ENCODE measurements around the gene DAGLA. TPM values are rescaled to one million over a fixed set of nuclear protein-coding genes. Genes with fewer than 3 reads are reported as not detected.

Gene DAGLA
- total and polyA plus RNA-seq, 2 of the 13 experiments (the other 11 are each of a cell fraction or from before 2014, with no cell fraction given) = 2.6 to 3.9 TPM

GRCh38 chr11:61769169-61769920 is 89.2 kb downstream of the DAGLA start (continued):
- no peak for TF ChIP-seq ZNF841 (CRISPR knock-in tag; IDR thresholded peaks at IDR 0.05; ENCODE audit: borderline replicate concordance)
- TF ChIP-seq ZNF143 (CRISPR knock-in tag; IDR thresholded peaks at IDR 0.05) = peak; percentile 47; the same call in 1 of the 2 replicates
- peak; percentile 85; the same call in 1 of the 2 replicates for TF ChIP-seq FOXJ3 (CRISPR knock-in tag; IDR thresholded peaks at IDR 0.05; ENCODE audit: borderline replicate concordance)
- no peak for TF ChIP-seq MED13 (CRISPR knock-in tag; IDR thresholded peaks at IDR 0.05)
- no peak; the same call in 1 of the 2 replicates for TF ChIP-seq ZNF280D (CRISPR knock-in tag; IDR thresholded peaks at IDR 0.05)
- TF ChIP-seq XBP1 (CRISPR knock-in tag; IDR thresholded peaks at IDR 0.05) = no peak
- peak; percentile 35; the same call in 1 of the 2 replicates for TF ChIP-seq ZSCAN29 (CRISPR knock-in tag; conservative IDR thresholded peaks at IDR 0.05)
- no peak for TF ChIP-seq RELA (CRISPR knock-in tag; IDR thresholded peaks at IDR 0.05)
- 0 out of 2 replicates have a peak, but pooled peaks have one; percentile 77 for TF ChIP-seq ZBTB3 (CRISPR knock-in tag; IDR thresholded peaks at IDR 0.05; ENCODE audit: borderline replicate concordance, low read depth)
- no peak for TF ChIP-seq ARNT2 (CRISPR knock-in tag; IDR thresholded peaks at IDR 0.05; ENCODE audit: low read depth)
- no peak for TF ChIP-seq BRCA1 (CRISPR knock-in tag; IDR thresholded peaks at IDR 0.05)
- TF ChIP-seq FOXC1 (CRISPR knock-in tag; IDR thresholded peaks at IDR 0.05; ENCODE audit: borderline replicate concordance) = 0 out of 2 replicates have a peak, but pooled peaks have one; percentile 41
- TF ChIP-seq SMC3 (IDR thresholded peaks at IDR 0.05; ENCODE audit: low read length) = no peak
- no peak for TF ChIP-seq ZNF296 (CRISPR knock-in tag; conservative IDR thresholded peaks at IDR 0.05)
- no peak for TF ChIP-seq ZSCAN5A (CRISPR knock-in tag; IDR thresholded peaks at IDR 0.05; ENCODE audit: borderline replicate concordance)
- TF ChIP-seq NR0B2 (CRISPR knock-in tag; IDR thresholded peaks at IDR 0.05) = no peak
- no peak for TF ChIP-seq ZNF24 (IDR thresholded peaks at IDR 0.05)
- no peak for TF ChIP-seq IRF1 (CRISPR knock-in tag; IDR thresholded peaks at IDR 0.05; ENCODE audit: low read depth)
- no peak for TF ChIP-seq ZNF414 (CRISPR knock-in tag; IDR thresholded peaks at IDR 0.05)
- peak; percentile 25 for TF ChIP-seq ZEB1 (IDR thresholded peaks at IDR 0.05; ENCODE audit: insufficient replicate concordance, low read depth)
- no peak for TF ChIP-seq ZNF639 (CRISPR knock-in tag; conservative IDR thresholded peaks at IDR 0.05)
- no peak for TF ChIP-seq MZF1 (CRISPR knock-in tag; IDR thresholded peaks at IDR 0.05; ENCODE audit: borderline replicate concordance)
